ENCODE data around the gene HTR3D. TPM values are rescaled to one million over a fixed set of nuclear protein-coding genes. Genes with fewer than 3 reads are reported as not detected.
"Not testable (repeated sequence)": the region's sequence is repeated elsewhere in the genome, so short reads cannot be mapped to it uniquely, and the experiment has no call there.

The HTR3D gene
- total RNA-seq, 1 donor from 2014 or later = not detected

GRCh38 chr3:184062637-184063036 lies 31.1 kb downstream of the HTR3D start:
- DNase-seq (ENCODE audit: low spot score) = no peak

DNA sequence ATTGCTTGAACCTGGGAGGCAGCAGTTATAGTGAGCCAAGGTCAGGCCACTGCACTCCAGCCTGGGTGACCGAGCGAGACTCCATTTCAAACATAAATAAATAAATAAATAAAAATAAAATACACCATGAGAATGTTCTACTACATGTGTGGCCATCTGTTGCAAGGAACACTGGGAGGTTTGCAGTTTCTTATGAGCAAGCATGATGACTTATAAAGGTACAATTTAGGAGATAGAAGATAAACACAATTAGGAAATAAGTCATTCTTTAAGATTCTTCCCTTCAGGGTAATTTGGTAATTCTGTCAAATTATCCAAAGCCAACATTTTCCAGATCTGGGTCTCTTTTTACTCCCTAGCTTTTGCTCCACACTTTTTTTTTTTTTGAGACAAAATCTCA lies 34.7 kb downstream of the HTR3D start:
- no peak for DNase-seq (ENCODE audit: low spot score)

DNA sequence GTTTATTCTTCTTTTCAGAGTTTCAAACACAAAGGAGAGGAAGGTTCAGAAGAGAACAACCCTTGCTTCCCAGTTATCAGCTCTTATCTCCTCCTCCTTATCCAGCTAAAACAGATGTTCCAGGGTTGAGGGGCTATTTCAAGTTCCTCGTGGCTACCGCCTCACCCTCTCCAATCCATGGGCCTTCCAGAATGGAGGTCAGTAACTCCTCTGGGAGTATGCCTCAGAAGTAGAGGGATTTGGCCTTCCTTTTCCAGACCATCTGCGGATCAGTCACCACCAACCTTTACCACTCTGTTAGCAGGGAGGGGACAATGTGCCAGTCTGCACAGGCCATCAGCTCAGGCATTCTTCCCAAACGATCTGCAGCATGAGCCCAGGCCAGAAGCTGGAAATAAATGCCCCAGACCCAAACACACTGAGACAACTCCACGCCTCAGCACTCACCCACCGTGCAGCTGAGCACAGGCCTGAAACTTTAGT lies 36.1 kb downstream of the HTR3D start:
- DNase-seq (ENCODE audit: low spot score) = no peak

DNA sequence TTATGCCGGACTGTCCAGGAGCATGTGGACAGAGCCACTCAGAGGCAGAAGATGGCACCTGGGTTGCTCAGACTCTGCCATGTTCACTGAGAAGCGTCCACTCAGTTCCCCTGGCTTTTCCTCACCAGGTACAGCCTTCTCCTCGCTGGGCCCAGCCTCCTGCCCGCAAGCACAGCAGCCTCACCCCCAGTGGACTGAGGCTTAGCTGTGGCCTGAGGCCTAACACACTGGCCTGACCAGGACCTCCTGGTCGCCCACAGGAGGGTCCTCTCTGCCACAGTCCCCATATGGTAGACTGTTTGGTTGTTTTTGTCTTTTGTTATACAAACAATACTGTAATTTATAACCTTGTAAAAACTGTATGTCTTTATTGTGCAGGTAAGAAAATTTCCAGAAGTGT lies 36.8 kb downstream of the HTR3D start:
- no peak for DNase-seq (ENCODE audit: low spot score)

- DNase-seq (ENCODE audit: low spot score) = not testable (repeated sequence)
These were observed 39.6 kb downstream of the HTR3D start for GRCh38 chr3:184071142-184071541.

- DNase-seq (ENCODE audit: low spot score) = no peak
These were observed 42.1 kb downstream of the HTR3D start for GRCh38 chr3:184073621-184074020.

- DNase-seq (ENCODE audit: low spot score) = no peak
These were observed 44.4 kb downstream of the HTR3D start for GRCh38 chr3:184075901-184076300.

DNA sequence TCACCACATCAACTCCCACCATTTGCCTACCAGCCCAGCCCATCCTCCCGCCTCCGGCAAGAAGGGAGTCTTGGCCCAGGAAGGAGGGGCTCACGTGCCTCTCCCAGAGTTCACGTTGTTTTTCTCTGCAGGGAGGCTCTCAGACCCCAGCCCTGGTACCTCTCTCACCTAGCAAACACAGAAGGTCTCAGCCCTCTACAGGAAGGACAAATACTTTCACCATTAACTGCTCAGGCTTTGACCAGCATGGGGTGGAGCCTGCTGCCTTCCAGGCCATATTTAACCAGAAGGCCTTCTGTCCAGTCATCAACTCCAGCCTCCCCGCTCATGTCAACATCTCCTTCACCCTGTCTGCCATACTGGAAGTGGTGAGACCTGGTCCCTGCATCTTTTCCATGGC lies 46.3 kb downstream of the HTR3D start:
- DNase-seq (ENCODE audit: low spot score) = no peak

DNA sequence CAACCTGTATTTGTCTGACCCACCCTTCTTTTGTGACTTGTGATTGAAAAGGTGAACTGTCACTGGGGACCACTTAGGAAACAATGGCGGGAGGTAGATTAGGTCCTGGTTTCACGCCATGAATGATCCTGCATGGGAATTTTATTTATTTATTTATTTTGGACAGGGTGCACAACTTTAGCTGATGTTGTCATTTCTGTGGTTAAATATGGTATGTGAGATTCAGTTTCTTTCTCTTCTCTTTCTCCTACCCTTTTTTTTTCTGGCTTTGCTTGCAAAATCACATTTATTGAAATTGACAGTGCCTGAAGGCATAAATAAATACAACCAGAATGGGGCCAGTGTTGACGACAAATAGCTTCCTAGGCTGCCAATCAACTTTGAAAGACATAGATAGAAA lies 47.3 kb downstream of the HTR3D start:
- no peak for DNase-seq (ENCODE audit: low spot score)

DNA sequence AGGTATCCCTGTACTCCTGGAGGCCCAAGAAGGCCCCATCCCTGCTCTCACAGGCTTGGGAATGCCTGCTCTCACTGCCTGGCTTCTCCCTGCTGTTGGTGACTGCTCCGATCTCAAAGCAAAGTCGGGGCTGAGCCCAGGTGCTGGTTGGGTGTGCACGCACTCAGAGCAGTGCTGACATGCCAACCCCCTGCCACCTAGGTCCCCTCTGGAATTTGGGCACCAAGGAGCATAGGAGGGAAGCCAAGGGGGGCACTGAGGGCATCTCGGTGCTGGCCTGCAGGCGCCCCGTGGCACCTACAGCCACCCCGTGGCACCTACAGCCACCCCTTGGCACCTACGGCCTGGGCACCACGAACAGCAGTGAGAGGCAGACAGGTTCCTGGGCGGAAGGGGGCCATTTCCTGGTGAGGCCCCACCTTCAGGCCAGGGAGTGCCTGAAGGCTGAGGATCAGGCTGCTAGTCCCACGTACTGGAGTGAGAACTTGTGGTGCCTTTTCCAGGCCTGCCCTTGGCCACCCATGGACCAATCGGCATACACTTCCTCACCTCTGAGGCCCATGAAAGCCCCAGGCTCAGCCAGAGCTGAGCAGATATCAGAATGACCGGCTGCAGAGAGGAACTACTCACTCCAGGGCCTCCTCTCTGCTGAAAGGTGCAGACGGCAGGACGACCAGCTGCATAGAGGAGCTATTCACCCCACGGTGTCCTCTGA lies 49.7 kb downstream of the HTR3D start:
- no peak for DNase-seq (ENCODE audit: low spot score)

- no peak for DNase-seq (ENCODE audit: low spot score)
These were observed 50.5 kb downstream of the HTR3D start for GRCh38 chr3:184082034-184082433.

DNA sequence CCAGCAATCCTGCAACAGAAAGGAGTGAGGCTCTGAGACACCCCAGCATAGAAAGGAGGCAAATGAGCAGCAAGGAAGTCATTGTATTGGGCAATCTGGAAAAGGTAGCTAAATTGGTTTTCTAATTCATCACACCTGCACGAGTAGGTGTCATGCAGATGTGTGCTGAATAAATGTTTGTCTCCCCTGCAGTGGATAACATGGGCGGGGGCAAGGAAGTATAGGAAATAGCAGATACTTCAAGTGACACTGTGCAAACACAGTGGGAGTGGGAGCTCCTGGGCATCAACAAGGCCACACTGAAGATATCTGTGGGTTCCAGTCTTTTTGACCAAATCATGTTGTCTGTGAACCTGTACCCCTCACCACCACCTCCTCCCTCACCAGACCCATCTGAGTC lies 50.9 kb downstream of the HTR3D start:
- no peak for DNase-seq (ENCODE audit: low spot score)

DNA sequence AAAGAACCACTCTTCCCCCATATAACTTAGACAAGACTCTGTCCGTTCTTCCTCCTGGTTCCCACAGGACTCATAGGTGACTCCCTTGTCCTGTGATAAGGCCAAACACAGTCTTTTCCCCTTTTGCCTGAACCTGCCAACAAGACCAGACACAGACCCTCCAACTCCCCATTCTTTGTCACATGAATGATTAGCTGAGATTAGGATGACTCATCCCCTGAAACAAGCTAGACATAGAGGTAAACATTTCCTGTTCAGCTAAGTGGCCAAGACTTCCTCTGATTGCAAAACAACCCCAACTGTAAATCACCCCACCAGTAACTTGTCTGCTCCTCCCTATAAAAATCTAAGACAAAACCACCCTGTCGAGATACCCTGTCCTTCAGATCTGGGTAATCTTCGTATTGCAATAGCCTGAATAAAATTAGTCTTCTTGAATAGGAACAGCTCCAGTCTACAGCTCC lies 53.9 kb downstream of the HTR3D start:
- no peak for DNase-seq (ENCODE audit: low spot score)

Other genes starting within 250 kb of the HTR3D start
- gene MAP6D1, start 206.2 kb upstream of the HTR3D start, total RNA-seq = 0.48 TPM
- gene PARL, start 146.9 kb upstream of the HTR3D start, total RNA-seq = 62.5 TPM
- gene ABCC5, start 13.9 kb upstream of the HTR3D start, total RNA-seq = 24.2 TPM
- gene HTR3C, start 21.3 kb downstream of the HTR3D start, total RNA-seq = not detected
- not detected for gene HTR3E, start 65.3 kb downstream of the HTR3D start, total RNA-seq
- gene EIF2B5, start 103.6 kb downstream of the HTR3D start, total RNA-seq = 38.9 TPM
- 68.1 TPM for gene DVL3, start 123.6 kb downstream of the HTR3D start, total RNA-seq
- 389 TPM for gene AP2M1, start 143.1 kb downstream of the HTR3D start, total RNA-seq
- 81.1 TPM for gene ABCF3, start 154.5 kb downstream of the HTR3D start, total RNA-seq
- not detected for gene VWA5B2, start 197.8 kb downstream of the HTR3D start, total RNA-seq
- 34.1 TPM for gene ALG3, start 217.2 kb downstream of the HTR3D start, total RNA-seq
- gene EEF1AKMT4, start 217.9 kb downstream of the HTR3D start, total RNA-seq = 4.0 TPM
- not detected for gene CAMK2N2, start 229.8 kb downstream of the HTR3D start, total RNA-seq
- gene ECE2, start 244.3 kb downstream of the HTR3D start, total RNA-seq = not detected